Thyroid gland (tissue), 4 donors: ENCODE results near the gene TGM3. TPM values are rescaled to one million over a fixed set of nuclear protein-coding genes. Genes with fewer than 3 reads are reported as not detected.

Source experiments
- DNase-seq, 2 donors: peaks; one replicate each; pipeline ENCODE4 v3.0.0-alpha.2; 2019
- H3K27ac ChIP-seq, 3 donors: fragments of 200-600 bp; sonication (generic); 1 replicate in 2 of 3; 2 replicates in 1 of 3; pipeline ENCODE4 v1.5.1; 2016 to 2019; ENCODE audit warnings: mild to moderate bottlenecking in 1 of 3, moderate library complexity in 1 of 3
- H3K27me3 ChIP-seq: fragments of 200-600 bp; sonication (generic); one replicate; pipeline ENCODE4 v1.5.1; 2019
- H3K36me3 ChIP-seq, 2 donors: fragments of 200-600 bp; sonication (generic); one replicate each; pipeline ENCODE4 v1.5.1; 2016 to 2019
- H3K4me1 ChIP-seq, 2 donors: fragments of 200-600 bp; sonication (generic); one replicate each; pipeline ENCODE4 v1.5.1; 2017 to 2019
- H3K4me3 ChIP-seq, 3 donors: fragments of 200-600 bp; sonication (generic); replicated peaks in 1 of 3; 1 replicate in 2 of 3; 2 replicates in 1 of 3; pipeline ENCODE4 v1.5.1; 2016; ENCODE audit warnings: mild to moderate bottlenecking in 1 of 3
- H3K9me3 ChIP-seq: fragments of 200-600 bp; sonication (generic); one replicate; pipeline ENCODE4 v1.5.1; 2017
- CTCF ChIP-seq, 6 experiments: fragments of 200-600 bp in 3 of 6; fragments of 450-650 bp in 3 of 6; sonication (generic) in 3 of 6; IDR thresholded peaks; one replicate each; pipeline ENCODE4 v1.5.1; 2016 to 2019; ENCODE audit warnings: antibody characterized with exemption in 6 of 6, mild to moderate bottlenecking in 2 of 6, inconsistent platforms in 1 of 6, moderate library complexity in 1 of 6
- POLR2A ChIP-seq, 2 donors: fragments of 450-650 bp; IDR thresholded peaks; one replicate each; pipeline ENCODE4 v1.6.1; 2017; ENCODE audit warnings: antibody characterized with exemption in 2 of 2, mild to moderate bottlenecking in 2 of 2, moderate library complexity in 1 of 2
- WGBS, 2 donors: methylation state at CpG; one replicate each; pipeline ENCODE4 v1.1.5; 2017; 5-methylcytosine and 5-hydroxymethylcytosine counted together
- intact Hi-C: fragments of 100-400 bp; cut with DNase I; formaldehyde crosslinking; loops from one replicate; pipeline ENCODE4 v1.15.1; 2023
- total RNA-seq, 4 donors: library from RNA; depleted of rRNA; stranded (reverse); fragments of >200 nt; gene quantifications; one replicate each; pipeline ENCODE4 v1.2.3, GENCODE V29; 2016

The TGM3 gene
- total RNA-seq, 4 donors from 2014 or later, result not detected

- no peaks in the 10 kb centered on the region for H3K9me3 ChIP-seq
- H3K27me3 ChIP-seq, result no peaks in the 10 kb centered on the region
- H3K27ac ChIP-seq, result no peak overlapping the region
- 67 to 72% methylated on average over 6 to 7 of the region's 7 CpGs for WGBS, 2 donors
- no peaks in the 10 kb centered on the region for H3K36me3 ChIP-seq
- DNase-seq, result no peak
- intact Hi-C loops, result no loop called here
- no peak overlapping the region for H3K4me3 ChIP-seq
- TF ChIP-seq CTCF (IDR thresholded peaks at IDR 0.05), result no peak
- no peak for TF ChIP-seq POLR2A (IDR thresholded peaks at IDR 0.05)
- peaks cover 0 to 3% of the 10 kb centered on the region in 2 donors for H3K4me1 ChIP-seq
These were observed 8.4 kb downstream of the TGM3 start for GRCh38 chr20:2304180-2304579.

- H3K4me1 ChIP-seq, result peaks cover 0 to 3% of the 10 kb centered on the region in 2 donors
- no peaks in the 10 kb centered on the region for H3K36me3 ChIP-seq
- no peak overlapping the region for H3K27ac ChIP-seq
- DNase-seq, result no peak
- TF ChIP-seq CTCF (IDR thresholded peaks at IDR 0.05) (no peak), POLR2A (IDR thresholded peaks at IDR 0.05) (no peak)
- no peaks in the 10 kb centered on the region for H3K27me3 ChIP-seq
- no peaks in the 10 kb centered on the region for H3K9me3 ChIP-seq
- intact Hi-C loops, result no loop called here
- WGBS, 2 donors, result 21 to 36% methylated on average over 2 of the region's 2 CpGs
- no peak overlapping the region for H3K4me3 ChIP-seq
These were observed 9.2 kb downstream of the TGM3 start for GRCh38 chr20:2305029-2305428.

- H3K36me3 ChIP-seq, result no peaks in the 10 kb centered on the region
- H3K27ac ChIP-seq, result no peak overlapping the region
- intact Hi-C loops, result no loop called here
- DNase-seq, result no peak
- WGBS, 2 donors, result 57 to 65% methylated on average over 9 of the region's 9 CpGs
- H3K9me3 ChIP-seq, result no peaks in the 10 kb centered on the region
- no peaks in the 10 kb centered on the region for H3K27me3 ChIP-seq
- H3K4me3 ChIP-seq, result no peak overlapping the region
- TF ChIP-seq POLR2A (IDR thresholded peaks at IDR 0.05), result no peak
- no peak for TF ChIP-seq CTCF (IDR thresholded peaks at IDR 0.05)
- no peaks in the 10 kb centered on the region for H3K4me1 ChIP-seq
These were observed 9.7 kb downstream of the TGM3 start for GRCh38 chr20:2305479-2305878.

GRCh38 chr20:2305946-2306345 lies 10.1 kb downstream of the TGM3 start:
- intact Hi-C loops, result no loop called here
- WGBS, 2 donors, result 74 to 75% methylated on average over 2 of the region's 2 CpGs

GRCh38 chr20:2307136-2307535 lies 11.3 kb downstream of the TGM3 start:
- no peak for TF ChIP-seq CTCF (IDR thresholded peaks at IDR 0.05)
- TF ChIP-seq POLR2A (IDR thresholded peaks at IDR 0.05), result no peak
- intact Hi-C loops, result no loop called here
- H3K27me3 ChIP-seq, result no peaks in the 10 kb centered on the region
- no peaks in the 10 kb centered on the region for H3K36me3 ChIP-seq
- no peaks in the 10 kb centered on the region for H3K9me3 ChIP-seq
- no peak for DNase-seq
- 73 to 79% methylated on average over 4 of the region's 4 CpGs for WGBS, 2 donors
- H3K27ac ChIP-seq, result no peak overlapping the region
- no peaks in the 10 kb centered on the region for H3K4me1 ChIP-seq
- H3K4me3 ChIP-seq, result no peak overlapping the region

More at GRCh38 chr20:2305946-2306345, 10.1 kb downstream of the TGM3 start:
- TF ChIP-seq POLR2A (IDR thresholded peaks at IDR 0.05), result no peak
- no peak overlapping the region for H3K4me3 ChIP-seq
- H3K9me3 ChIP-seq, result no peaks in the 10 kb centered on the region
- H3K36me3 ChIP-seq, result no peaks in the 10 kb centered on the region
- no peak for DNase-seq
- no peaks in the 10 kb centered on the region for H3K4me1 ChIP-seq
- H3K27ac ChIP-seq, result no peak overlapping the region
- no peaks in the 10 kb centered on the region for H3K27me3 ChIP-seq

- no peak overlapping the region for H3K4me3 ChIP-seq
- WGBS, 2 donors, result 91 to 95% methylated on average over 3 of the region's 3 CpGs
These were observed 15.5 kb downstream of the TGM3 start for GRCh38 chr20:2311329-2311728.

More at GRCh38 chr20:2311329-2311728, 15.5 kb downstream of the TGM3 start:
- DNase-seq, result no peak
- H3K4me1 ChIP-seq, result no peaks in the 10 kb centered on the region
- H3K27me3 ChIP-seq, result no peaks in the 10 kb centered on the region
- intact Hi-C loops, result no loop called here
- no peak for TF ChIP-seq POLR2A (IDR thresholded peaks at IDR 0.05)
- TF ChIP-seq CTCF (IDR thresholded peaks at IDR 0.05), result no peak
- H3K27ac ChIP-seq, result no peak overlapping the region
- no peaks in the 10 kb centered on the region for H3K9me3 ChIP-seq
- no peaks in the 10 kb centered on the region for H3K36me3 ChIP-seq
